ENCODE data around the gene DMPK.

Gene DMPK

DNA sequence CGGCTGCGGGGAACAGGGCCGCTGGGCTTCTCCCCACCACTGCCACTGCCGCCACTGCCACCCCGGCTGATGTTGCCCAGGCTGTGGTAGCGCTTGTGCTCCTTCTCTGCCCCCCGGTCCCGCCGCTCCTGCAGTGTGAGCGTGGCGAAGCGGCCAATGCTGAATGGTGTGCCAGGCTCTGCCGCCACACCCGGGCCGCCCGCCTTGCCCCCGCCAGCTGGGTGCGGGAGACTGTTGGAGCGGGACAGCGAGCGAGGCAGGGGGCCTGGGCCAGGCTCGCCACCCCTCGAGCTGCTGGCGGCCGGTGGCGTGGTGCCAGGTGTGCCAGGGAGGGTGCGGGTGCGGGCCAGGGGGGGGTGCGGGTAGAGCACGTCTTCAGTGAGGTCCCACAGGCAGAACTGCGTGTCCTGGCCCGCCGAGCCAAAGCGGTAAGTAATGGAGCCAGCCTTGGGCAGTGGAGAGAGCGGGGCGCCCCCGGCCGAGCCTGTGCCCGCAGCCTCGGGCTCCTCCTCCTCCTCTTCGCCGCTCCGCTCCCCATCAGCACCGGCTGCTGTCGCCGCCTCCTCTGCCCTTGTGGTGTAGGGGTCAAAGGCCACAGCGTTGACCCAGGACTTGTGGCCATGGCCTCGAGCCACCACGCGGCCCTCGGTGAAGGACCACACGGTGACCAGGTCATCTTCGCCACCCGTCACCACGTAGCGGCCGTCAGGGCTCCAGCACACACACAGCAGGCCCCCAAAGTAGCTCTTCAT is 3.7 kb upstream of the DMPK start:
- no peak for DNase-seq (ENCODE audit: low read depth in 2 of 2)

DNA sequence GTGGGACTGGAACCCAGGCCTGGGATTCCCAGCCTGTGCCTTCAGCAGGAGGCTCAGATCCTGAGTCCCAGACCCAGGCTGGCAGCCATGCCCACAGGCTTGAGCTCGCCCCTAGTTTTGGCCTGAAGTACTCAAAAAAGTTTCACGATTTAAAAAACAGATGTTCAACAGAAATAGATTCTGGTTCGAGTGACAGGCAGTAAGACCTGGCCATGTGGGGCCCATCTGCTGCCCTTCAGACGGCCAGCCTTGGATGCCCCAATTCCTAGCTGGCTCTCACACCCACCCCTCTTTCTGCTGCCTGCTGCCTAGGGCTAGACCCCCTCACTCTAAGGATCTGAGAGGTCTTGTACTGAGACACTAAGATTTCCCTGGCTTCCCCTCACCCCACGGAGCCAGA is 2.8 kb upstream of the DMPK start:
- no peak for DNase-seq (ENCODE audit: low read depth in 2 of 2)

DNA sequence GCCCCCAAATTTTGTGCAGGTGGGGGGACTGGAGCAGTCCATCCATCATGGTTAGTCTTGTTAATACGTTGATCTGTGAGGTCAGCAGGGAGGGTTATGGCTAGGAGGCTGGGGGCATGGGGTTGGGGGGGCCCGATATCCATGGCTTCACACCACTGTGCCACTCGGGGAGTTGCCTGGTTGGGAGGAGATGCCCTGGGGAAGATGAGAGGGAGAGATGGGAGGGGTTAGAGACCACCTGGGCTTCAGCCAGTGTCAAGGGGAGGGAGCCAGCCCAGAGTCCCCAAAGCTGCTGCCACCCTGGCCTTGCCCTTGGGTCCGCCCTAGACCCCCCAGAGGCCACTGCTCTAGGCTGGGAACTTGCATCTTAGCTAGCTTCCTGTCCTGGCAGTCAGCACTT is 1.8 kb upstream of the DMPK start:
- DNase-seq (ENCODE audit: low read depth in 2 of 2) = no peak

DNA sequence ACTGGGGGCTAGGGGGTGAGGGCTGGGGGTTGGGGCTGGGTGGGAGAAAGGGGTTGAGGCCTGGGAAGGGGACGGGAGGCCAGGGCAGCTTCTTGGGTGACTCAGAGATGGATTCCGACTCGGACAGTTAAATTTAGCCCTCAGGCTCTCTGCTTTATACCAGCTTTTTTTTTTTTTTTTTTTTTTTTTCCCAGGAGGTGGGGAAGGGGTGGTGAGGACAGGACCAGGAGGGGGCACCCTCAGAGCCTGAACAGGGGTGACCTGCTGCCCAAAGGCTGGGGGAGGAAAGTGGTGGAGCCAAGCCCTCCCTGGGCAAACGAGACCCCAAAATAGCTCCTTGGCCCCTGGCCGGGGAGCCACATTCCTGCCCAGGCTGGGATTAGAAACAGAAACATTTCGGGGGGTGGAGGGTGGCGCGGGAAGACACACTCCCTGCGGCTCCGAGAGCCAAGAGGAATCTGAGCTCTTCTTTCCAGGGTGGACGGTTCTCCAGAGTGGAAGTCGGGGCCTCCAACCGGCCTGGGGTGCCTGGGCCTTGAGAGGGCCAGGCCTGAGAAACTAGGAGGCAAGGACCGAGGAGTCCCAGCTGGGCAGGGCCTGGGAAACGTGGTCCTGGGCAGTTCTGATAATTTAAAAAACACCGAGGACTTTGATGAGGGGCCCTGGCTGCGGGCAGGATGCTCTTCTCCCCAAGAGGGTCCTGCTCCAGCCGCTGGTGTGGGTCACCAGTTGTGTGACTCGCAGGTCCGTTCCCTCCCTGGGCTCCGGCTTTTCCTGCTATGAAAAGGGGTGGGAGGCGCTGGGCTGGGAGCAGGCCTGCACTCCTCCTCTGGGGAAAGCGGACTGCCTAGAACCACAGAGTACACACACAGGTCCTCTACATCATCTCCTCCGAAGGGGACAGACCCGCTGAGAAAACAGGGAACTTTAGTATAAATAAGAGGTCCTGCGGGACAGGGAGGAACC is 813 bp upstream of the DMPK start:
- no peak for DNase-seq (ENCODE audit: low read depth in 2 of 2)

DNA sequence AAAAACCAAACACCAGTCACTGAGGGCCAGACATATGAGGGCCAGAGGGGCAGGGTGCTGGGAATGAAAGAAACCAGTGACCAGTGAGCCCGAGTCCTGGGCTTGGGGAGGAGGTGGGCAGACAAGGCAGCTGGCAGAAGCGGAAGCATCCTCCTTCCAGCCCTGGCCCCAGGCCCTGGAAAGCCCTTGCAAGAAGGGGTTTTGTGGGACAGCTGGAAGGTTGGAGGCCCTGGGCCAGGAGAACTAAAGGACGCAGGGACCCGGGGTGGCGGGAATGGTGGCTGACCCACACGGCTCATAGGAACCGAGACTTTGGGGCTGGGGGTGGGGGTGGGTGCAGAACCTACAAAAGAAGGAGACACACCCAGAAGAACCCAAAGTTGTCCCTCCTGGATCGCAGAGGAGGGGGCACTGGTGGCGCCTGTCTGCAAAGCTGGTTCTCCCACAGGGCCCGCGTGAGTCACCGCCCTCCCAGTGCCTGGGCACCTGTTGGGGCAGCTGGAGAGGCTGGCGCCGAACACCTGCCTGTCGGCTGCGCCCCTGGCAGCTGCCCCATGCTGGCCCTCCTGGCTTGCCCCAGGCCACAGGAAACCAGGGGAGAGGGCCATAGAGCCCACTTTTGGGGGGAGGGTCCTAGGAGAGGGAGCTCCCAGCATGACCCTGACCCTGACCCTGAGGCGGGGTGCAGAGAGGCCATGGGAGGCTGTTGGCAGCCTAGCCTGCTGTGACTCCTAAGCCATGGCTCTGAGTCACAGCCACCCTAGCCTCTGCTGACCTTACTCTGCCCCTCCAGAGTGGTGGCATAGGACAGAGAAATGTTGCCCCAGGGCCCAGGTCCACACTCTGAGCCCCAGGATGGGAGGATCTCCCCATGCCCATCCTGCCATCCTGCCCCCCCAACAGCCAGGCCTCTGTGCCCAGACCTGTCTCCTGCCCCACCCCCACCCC is 802 bp downstream of the DMPK start:
- DNase-seq (ENCODE audit: low read depth in 2 of 2) = no peak

DNA sequence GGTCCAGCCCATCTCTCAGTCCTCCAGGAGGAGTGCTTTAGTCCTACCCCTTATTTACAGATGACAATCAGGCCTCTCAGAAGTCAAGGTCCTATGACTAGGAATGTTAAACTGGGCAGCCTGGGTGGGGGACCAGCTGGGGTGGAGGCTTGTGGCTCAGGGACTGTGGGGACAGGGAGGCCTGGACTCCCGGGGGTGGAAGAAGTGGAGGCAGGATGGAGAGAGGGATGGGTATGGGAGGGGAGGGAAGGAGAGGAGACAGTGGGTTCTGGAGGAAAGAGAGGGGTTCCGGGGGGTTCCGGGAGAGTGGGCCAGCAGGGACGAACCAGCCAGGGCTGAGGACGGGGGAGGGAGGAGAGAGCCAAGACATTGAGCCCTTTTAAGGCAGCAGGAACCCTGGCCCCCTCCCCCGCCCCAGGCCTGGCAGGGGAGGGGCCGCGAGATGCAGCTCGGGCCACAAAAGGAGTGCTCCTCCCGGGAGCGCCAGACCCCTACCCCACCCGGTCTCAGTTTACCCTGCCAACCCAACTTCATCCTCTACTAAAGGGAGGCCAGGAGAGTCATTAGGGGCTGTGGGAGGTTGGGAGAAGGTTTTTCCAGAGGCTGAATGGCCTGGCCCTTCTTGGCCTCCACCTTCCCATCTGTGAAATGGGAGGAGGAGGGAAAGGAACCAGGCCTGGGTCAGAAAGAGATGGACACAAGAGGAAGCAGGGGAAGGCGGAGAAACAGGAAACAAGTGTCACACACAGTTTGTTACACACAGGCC is 1.7 kb downstream of the DMPK start:
- DNase-seq (ENCODE audit: low read depth in 2 of 2) = no peak

DNA sequence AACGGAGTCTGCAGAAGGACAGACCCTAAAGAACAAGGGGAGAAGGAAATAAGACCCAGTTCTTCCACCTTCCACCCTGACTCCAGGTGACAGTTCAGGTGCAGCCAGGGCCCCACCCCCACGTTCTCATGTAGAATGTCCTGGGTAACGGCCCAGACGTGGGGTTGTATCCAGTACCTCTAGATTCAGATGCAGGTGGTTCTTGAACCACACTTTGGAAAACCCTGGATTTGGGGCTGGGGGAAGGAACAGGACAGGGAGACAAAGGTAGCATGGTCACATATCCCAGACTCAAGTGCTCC is 2.2 kb downstream of the DMPK start:
- no peak for DNase-seq (ENCODE audit: low read depth in 2 of 2)

DNA sequence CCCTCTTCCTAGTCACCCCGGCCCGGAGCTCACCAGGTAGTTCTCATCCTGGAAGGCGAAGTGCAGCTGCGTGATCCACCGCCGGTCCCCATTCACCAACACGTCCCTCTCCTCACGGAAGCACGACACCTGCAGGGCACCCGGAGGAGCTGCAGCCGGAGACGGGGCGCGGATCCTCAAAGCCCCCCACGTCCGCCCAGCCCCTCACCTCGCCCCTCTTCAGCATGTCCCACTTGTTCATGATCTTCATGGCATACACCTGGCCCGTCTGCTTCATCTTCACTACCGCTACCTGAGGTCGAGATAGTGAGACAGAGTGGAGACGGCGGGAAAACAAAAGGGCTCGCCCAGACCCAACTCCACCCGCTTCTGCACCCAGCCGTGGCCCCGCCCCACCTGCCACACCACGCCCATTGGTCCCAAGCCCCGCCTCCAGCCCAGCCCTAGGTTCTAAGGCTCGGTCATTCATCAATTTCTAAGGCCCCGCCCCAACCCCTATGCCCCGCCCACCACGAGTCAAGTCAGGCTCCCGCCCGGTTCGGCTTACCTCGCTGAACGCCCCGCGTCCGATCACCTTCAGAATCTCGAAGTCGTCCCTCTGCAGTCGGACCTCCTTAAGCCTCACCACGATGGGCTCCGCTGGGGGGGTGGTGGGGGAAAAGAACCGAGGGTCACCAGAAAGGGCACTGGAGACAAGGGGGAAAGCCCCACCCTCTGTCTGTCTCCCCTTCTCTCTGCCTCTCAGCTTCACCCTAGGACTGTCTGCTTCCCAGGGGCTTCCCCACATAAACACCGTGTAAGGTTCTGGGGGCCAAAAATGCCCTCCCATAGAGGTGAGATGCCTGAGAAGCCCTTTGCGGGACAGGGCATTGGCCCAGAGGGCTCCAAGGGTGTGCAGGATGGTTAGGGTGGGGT is 2.8 kb downstream of the DMPK start:
- DNase-seq (ENCODE audit: low read depth in 2 of 2) = peak; percentile 53 to 55

DNA sequence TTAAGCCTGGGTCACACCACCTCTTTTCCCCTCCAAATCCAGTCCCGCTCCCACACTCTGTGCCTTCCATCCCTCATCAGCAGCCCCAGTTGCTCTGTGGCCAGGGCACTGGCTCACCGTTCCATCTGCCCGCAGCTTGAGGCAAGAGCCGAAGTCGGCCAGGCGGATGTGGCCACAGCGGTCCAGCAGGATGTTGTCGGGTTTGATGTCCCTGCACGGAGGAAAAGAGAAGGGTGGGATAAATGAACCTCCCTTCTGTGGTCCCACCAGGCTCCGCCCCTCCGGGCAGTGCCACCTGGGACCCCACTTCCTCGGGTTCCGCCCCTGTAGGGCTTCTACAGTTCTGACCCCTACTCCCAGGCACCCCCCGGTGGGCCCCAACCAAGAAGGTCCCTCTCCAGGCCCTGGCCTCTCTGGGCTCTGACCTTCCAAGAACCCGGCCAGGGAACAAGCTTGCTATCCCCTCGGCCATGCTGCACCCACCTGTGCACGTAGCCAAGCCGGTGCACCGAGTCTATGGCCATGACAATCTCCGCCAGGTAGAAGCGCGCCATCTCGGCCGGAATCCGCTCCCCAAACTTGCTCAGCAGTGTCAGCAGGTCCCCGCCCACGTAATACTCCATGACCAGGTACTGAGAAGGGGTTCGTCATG is 4.2 kb downstream of the DMPK start:
- DNase-seq (ENCODE audit: low read depth in 2 of 2) = no peak

DNA sequence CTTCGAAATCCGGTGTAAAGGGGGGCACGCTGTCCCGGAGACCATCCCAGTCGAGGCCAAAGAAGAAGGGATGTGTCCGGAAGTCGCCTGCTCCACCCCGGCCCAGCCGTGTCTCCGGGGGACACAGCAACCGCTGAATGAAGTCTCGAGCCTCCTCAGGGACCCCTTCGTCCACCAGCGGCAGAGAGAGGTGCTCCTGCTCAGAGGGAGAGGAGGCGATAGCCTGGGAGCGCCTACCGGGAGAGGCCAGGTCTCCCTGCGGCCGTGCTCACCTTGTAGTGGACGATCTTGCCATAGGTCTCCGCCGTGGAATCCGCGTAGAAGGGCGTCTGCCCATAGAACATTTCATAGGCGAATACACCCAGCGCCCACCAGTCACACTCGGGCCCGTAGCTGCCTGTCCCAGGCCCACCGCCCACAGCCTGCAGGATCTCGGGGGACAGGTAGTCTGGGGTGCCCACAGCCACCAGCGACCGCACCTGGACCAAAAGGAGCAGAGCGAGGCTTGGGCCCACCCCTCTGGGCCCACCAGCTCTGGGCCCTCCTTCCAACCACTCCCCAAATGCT is 4.8 kb downstream of the DMPK start:
- no peak for DNase-seq (ENCODE audit: low read depth in 2 of 2)

DNA sequence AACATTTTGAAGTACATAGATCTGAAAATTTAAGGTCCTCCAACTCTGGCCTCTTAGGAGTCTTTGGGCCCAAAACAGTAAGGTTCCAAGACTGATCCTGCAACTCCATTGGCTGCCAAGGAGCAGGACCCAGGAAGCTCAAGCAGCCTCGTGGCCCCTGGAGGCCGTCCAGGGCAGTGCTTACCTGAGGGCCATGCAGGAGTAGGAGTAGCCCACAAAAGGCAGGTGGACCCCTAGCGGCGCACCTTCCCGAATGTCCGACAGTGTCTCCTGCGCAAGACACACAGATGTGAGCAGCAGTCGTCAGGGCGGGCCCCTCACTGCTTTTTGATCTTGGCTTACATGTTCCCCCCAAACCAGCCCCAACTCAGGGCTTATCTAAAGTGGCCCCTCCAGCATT is 7.5 kb downstream of the DMPK start:
- DNase-seq (ENCODE audit: low read depth in 2 of 2) = no peak

DNA sequence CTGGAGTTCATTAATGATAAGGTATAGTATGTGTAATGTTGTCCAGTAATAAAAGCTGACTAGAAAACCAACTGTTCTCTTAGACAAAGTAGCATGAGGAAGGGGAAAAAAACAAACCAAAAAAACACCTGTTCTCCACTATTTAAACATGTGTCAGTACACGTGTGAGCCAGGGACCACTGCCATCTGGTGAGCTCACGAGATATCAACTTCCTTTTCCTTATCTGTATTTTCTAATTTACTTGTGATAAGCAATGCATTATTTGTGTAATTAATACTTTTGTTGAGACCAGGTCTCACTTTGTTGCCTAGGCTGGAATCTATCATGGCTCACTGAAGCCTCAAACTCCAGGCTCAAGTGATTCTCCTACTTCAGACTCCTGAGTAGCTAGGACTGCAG is 8.9 kb downstream of the DMPK start:
- DNase-seq (ENCODE audit: low read depth in 2 of 2) = no peak

DNA sequence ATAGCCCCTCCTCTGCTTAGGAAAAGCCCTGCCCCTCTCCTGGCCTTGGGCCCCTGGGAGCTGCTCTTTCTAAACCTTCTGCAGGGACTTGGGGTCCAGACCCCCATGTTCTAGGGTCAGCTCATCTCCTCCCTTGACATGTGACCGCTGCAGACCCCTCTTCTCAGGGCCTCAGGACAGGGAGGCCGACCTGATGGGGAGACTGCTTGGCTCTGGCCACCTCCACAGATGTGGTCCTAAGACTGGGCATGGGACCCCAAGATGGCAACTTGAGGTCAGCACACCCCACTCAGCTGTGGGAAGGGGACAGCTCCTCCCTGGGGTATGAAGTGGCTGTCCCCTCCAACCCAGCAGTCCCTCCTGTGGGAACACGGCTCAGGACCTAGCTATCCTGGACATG is 9.4 kb downstream of the DMPK start:
- no peak for DNase-seq (ENCODE audit: low read depth in 2 of 2)

DNA sequence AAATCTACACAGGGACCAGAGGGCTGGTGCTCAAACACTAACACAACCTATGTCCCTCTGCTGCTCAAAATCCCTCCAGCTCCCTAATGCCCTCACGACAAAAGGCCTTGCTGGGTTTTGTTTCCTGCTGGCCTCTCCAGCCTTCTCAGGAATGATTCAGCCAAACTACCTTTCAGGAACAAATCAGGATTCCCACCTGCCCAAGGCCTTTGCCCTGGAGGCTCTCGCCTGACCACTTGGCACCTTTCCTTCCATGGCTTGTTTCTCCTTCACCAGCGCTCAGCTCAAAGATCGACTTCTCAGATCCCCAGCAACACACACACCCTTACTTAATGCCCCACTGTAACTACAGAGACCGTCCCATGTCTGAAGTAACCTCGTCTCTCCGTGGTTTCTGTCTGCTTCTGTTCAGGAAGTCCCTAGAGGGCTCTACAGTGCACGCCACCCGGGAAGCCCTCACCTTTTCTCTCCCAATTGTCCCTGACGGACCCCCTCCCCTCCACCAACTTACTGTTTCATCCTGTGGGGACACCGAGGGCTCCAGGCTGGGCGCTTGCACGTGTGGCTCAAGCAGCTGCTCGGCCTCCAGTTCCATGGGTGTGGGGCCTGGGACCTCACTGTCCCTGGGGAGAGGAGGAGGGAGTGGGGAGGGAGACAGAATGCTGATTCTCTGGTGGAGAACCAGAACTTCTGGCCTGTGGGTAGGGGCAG is 10.0 kb downstream of the DMPK start:
- DNase-seq (ENCODE audit: low read depth in 2 of 2) = no peak

DNA sequence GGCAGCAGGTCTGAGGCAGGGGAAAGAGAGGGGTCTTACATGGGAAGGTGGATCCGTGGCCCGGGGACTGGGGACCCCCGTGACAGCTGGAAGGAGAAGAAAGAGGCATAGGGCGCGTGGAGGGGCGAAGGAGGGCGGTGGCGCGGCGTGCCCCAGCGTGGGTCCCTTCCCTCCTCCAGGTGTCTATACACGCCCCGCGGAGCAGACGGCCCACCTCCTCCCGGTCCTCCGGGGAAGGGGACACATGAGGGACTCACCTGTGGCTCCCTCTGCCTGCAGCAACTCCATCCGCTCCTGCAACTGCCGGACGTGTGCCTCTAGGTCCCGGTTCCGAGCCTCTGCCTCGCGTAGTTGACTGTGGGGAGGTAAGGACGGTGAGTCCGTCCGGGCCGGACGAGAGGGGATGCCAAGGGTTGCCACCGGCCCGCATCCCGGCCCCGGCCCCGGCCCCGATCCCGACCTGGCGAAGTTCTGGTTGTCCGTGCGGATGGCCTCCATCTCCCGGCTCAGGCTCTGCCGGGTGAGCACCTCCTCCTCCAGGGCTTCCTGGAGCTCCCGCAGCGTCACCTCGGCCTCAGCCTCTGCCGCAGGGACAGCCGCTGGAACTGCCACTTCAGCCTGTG is 10.9 kb downstream of the DMPK start:
- no peak for DNase-seq (ENCODE audit: low read depth in 2 of 2)

DNA sequence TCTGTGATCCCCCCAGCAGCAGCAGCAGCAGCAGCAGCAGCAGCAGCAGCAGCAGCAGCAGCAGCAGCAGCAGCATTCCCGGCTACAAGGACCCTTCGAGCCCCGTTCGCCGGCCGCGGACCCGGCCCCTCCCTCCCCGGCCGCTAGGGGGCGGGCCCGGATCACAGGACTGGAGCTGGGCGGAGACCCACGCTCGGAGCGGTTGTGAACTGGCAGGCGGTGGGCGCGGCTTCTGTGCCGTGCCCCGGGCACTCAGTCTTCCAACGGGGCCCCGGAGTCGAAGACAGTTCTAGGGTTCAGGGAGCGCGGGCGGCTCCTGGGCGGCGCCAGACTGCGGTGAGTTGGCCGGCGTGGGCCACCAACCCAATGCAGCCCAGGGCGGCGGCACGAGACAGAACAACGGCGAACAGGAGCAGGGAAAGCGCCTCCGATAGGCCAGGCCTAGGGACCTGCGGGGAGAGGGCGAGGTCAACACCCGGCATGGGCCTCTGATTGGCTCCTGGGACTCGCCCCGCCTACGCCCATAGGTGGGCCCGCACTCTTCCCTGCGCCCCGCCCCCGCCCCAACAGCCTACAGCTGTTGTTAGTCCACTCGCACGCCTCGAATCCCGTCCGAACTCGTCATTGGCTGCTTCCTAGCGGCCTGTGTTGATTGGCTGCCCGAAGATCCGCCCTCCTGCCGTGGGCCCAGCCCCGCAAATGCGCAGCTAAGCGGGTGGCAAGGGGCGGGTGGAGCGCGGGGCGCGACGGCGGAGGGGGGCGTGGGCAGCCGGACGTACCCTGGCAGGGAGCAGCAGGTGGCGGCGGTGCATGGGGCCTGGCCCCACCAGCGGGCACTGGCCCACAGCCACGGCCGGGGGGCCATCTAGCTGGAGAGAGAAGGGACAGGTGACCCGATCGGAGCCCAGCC is 11.8 kb downstream of the DMPK start:
- peak; percentile 83 to 89 for DNase-seq (ENCODE audit: low read depth in 2 of 2)

DNA sequence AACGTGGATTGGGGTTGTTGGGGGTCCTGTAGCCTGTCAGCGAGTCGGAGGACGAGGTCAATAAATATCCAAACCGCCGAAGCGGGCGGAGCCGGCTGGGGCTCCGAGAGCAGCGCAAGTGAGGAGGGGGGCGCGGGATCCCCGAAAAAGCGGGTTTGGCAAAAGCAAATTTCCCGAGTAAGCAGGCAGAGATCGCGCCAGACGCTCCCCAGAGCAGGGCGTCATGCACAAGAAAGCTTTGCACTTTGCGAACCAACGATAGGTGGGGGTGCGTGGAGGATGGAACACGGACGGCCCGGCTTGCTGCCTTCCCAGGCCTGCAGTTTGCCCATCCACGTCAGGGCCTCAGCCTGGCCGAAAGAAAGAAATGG is 12.5 kb downstream of the DMPK start:
- DNase-seq (ENCODE audit: low read depth in 2 of 2) = peak in 1 of 2 donors; percentile 34

Measured in stimulated activated CD8-positive, alpha-beta memory T cell treated with anti-CD3 and anti-CD28 coated beads, Interleukin-2, amount 100 ng/mL, for 1 hour (primary cell).